ENCODE results near the gene ADCY10.

Gene ADCY10

GRCh38 chr1:167913895-167914496 is at the start of gene ADCY10:
Gene ADCY10, minus strand, starts transcription at chr1:167914134. Its CDS starts 8,994 bp downstream, at chr1:167905140.
- DNase-seq (ENCODE audit: low spot score), result no peak
- TF ChIP-seq, protein P1, sequence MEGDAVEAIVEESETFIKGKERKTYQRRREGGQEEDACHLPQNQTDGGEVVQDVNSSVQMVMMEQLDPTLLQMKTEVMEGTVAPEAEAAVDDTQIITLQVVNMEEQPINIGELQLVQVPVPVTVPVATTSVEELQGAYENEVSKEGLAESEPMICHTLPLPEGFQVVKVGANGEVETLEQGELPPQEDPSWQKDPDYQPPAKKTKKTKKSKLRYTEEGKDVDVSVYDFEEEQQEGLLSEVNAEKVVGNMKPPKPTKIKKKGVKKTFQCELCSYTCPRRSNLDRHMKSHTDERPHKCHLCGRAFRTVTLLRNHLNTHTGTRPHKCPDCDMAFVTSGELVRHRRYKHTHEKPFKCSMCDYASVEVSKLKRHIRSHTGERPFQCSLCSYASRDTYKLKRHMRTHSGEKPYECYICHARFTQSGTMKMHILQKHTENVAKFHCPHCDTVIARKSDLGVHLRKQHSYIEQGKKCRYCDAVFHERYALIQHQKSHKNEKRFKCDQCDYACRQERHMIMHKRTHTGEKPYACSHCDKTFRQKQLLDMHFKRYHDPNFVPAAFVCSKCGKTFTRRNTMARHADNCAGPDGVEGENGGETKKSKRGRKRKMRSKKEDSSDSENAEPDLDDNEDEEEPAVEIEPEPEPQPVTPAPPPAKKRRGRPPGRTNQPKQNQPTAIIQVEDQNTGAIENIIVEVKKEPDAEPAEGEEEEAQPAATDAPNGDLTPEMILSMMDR (IDR thresholded peaks at IDR 0.05; ENCODE audit: borderline replicate concordance, control extremely low read depth, extremely low read depth, insufficient read depth, missing control alignments), result no peak
- in situ Hi-C loops (cut with MboI; ENCODE audit: low sequenced_read_pairs, unreplicated experiment), result no loop called here

GRCh38 chr1:167957710-167958109 is 43.8 kb upstream of the ADCY10 start:
- no peak for DNase-seq (ENCODE audit: low spot score)
- in situ Hi-C loops (cut with MboI; ENCODE audit: low sequenced_read_pairs, unreplicated experiment), result no loop called here
- TF ChIP-seq, protein P1 (IDR thresholded peaks at IDR 0.05; ENCODE audit: borderline replicate concordance, control extremely low read depth, extremely low read depth, insufficient read depth, missing control alignments), result no peak

- TF ChIP-seq, protein P1 (IDR thresholded peaks at IDR 0.05; ENCODE audit: borderline replicate concordance, control extremely low read depth, extremely low read depth, insufficient read depth, missing control alignments), result no peak
- DNase-seq (ENCODE audit: low spot score), result no peak
- in situ Hi-C loops (cut with MboI; ENCODE audit: low sequenced_read_pairs, unreplicated experiment), result no loop called here
These were observed 42.0 kb upstream of the ADCY10 start for GRCh38 chr1:167955915-167956314.

GRCh38 chr1:167950569-167950968 is 36.6 kb upstream of the ADCY10 start:
- TF ChIP-seq, protein P1 (IDR thresholded peaks at IDR 0.05; ENCODE audit: borderline replicate concordance, control extremely low read depth, extremely low read depth, insufficient read depth, missing control alignments), result no peak
- in situ Hi-C loops (cut with MboI; ENCODE audit: low sequenced_read_pairs, unreplicated experiment), result no loop called here
- DNase-seq (ENCODE audit: low spot score), result no peak

DNA sequence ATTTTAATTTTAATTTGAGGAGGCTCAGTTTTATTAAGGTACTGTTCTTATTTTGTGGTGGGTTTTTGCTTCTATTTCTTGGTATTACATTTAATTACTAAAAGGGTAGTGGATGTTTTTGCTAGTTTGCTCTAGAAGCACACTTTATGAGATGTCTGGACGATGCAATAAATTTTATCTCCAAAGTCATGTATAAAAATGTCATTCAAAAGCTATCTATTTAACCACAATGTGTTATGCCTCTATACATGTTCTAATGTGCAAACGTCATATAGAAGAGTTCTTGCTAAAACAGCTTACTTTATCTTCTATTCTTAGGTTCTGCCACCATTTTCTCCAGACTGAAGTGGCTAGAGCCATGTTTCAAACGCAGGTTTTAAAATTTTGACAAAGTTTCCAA is 35.9 kb upstream of the ADCY10 start:
- DNase-seq (ENCODE audit: low spot score), result no peak
- TF ChIP-seq, protein P1 (IDR thresholded peaks at IDR 0.05; ENCODE audit: borderline replicate concordance, control extremely low read depth, extremely low read depth, insufficient read depth, missing control alignments), result no peak
- in situ Hi-C loops (cut with MboI; ENCODE audit: low sequenced_read_pairs, unreplicated experiment), result no loop called here

DNA sequence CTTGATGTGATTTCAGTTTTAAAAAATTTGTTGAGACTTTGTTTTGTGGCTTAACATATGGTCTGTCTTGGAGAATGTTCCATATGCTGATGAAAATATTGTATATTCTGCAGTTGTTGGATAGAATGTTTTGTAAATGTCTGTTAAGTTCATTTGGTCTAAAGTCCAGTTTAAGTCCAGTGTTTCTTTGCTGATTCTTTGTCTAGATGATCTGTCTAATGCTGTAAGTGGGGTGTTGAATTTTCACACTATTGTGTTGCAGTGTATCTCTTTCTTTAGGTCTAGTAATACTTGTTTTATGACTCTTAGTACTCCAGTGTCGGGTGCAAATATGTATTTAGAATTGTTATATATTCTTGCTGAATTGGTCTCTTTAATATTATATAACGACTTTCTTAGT is 33.8 kb upstream of the ADCY10 start:
- in situ Hi-C loops (cut with MboI; ENCODE audit: low sequenced_read_pairs, unreplicated experiment), result no loop called here

More for the DNA sequence above, 33.8 kb upstream of the ADCY10 start:
- TF ChIP-seq, protein P1 (IDR thresholded peaks at IDR 0.05; ENCODE audit: borderline replicate concordance, control extremely low read depth, extremely low read depth, insufficient read depth, missing control alignments), result no peak
- no peak for DNase-seq (ENCODE audit: low spot score)

All from GM13976 (cell line).